Spleen (tissue), 7 donors: ENCODE results near the gene NR1I3.

Source experiments
- CTCF ChIP-seq, 11 experiments: fragments of 200-600 bp in 7 of 11; fragments of 450-650 bp in 4 of 11; sonication (generic) in 4 of 11; IDR thresholded peaks in 8 of 11; conservative IDR thresholded peaks in 3 of 11; 1 replicate in 7 of 11; 2 replicates in 4 of 11; pipeline versions ENCODE4 v1.4.0 to v1.8.0; 2016 to 2021; ENCODE audit warnings: antibody characterized with exemption in 11 of 11, inconsistent platforms in 4 of 11, mild to moderate bottlenecking in 1 of 11
- POLR2A ChIP-seq, 3 donors: fragments of 450-650 bp; IDR thresholded peaks; one replicate each; pipeline ENCODE4 v1.5.1; 2017; ENCODE audit warnings: antibody characterized with exemption in 3 of 3, mild to moderate bottlenecking in 1 of 3
- donor health status: DM: no; HTN: no; CAD: no; lungs with moderate emphysema.
- donor health status: DM: no; HTN: no; CAD: no.
- donor health status: DM: no; HTN: no; CAD: no.

GRCh38 chr1:161225534-161226319, 12.3 kb downstream of the NR1I3 start, which contains the start of gene TOMM40L:
- TF ChIP-seq CTCF (IDR thresholded peaks at IDR 0.05 in 8 of 11, conservative IDR thresholded peaks at IDR 0.05 in 3 of 11) (peak; percentile 22 to 75 (median 64)), POLR2A (IDR thresholded peaks at IDR 0.05) (no peak)
